Middle frontal gyrus (tissue), 1 donor: ENCODE measurements around the gene CCDC170.

Source experiments
- DNase-seq: peaks from one replicate; pipeline ENCODE4 v3.0.0-alpha.2; 2015; ENCODE audit warnings: low spot score; ENCODE audit errors: extremely low spot score

CCDC170 gene

GRCh38 chr6:151652325-151652724 is 158.5 kb downstream of the CCDC170 start:
- DNase-seq, result no peak

GRCh38 chr6:151655099-151655498 is 161.3 kb downstream of the CCDC170 start:
- no peak for DNase-seq

- DNase-seq, result no peak
These were observed 162.6 kb downstream of the CCDC170 start for GRCh38 chr6:151656392-151656791.

- no peak for DNase-seq
These were observed 164.3 kb downstream of the CCDC170 start for GRCh38 chr6:151658091-151658490.

- DNase-seq, result no peak
These were observed 165.4 kb downstream of the CCDC170 start for GRCh38 chr6:151659212-151659611.

- no peak for DNase-seq
These were observed 167.7 kb downstream of the CCDC170 start for GRCh38 chr6:151661509-151661908.

GRCh38 chr6:151661928-151662327 is 168.1 kb downstream of the CCDC170 start:
- no peak for DNase-seq

GRCh38 chr6:151663559-151663958 is 169.7 kb downstream of the CCDC170 start:
- DNase-seq, result no peak

- no peak for DNase-seq
These were observed 170.6 kb downstream of the CCDC170 start for GRCh38 chr6:151664390-151664789.

- DNase-seq, result no peak
These were observed 171.5 kb downstream of the CCDC170 start for GRCh38 chr6:151665329-151665728.

- no peak for DNase-seq
These were observed 172.7 kb downstream of the CCDC170 start for GRCh38 chr6:151666526-151666925.

- DNase-seq, result no peak
These were observed 175.4 kb downstream of the CCDC170 start for GRCh38 chr6:151669208-151669560.

GRCh38 chr6:151670116-151670515 is 176.3 kb downstream of the CCDC170 start:
- DNase-seq, result no peak
